Measurements from ENCODE around the gene ATP11B.
"Not testable (repeated sequence)": the region's sequence is repeated elsewhere in the genome, so short reads cannot be mapped to it uniquely, and the experiment has no call there.

ATP11B gene

DNA sequence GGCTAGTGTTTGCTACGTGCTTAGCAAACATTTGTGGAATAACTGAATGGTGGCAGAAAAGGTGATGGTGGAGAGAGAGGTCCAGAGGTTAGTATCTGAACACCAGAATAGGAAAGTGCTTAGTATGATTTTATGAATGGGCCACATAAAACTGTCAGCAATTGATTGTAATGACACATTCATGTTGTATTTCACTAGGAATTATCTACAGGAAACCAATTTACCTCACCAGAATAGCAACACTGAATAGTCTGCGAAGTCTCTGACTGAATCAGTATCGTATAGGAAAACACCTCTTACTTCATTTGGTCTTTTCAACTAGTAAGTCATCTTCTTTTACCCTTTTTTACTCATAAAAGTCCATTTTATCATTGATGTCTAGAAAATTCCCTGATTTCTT, 8.2 kb upstream of the ATP11B start:
- Mint-ChIP-seq H3K4me3 (no peak overlapping the region), H3K36me3 (ENCODE audit: insufficient read depth) (no peaks in the 10 kb centered on the region), H3K27me3 (peaks cover 41% of the 10 kb centered on the region), H3K4me1 (no peaks in the 10 kb centered on the region), H3K27ac (ENCODE audit: low read depth) (no peak overlapping the region), H3K9me3 (no peaks in the 10 kb centered on the region)
- no peak for ATAC-seq (replicated peaks; ENCODE audit: extremely low read depth, poor library complexity, severe bottlenecking)
- DNase-seq (ENCODE audit: low spot score in 2 of 2), result no peak

- Mint-ChIP-seq H3K4me3 (no peak overlapping the region), H3K4me1 (no peaks in the 10 kb centered on the region), H3K9me3 (no peaks in the 10 kb centered on the region), H3K36me3 (ENCODE audit: insufficient read depth) (no peaks in the 10 kb centered on the region), H3K27ac (ENCODE audit: low read depth) (no peak overlapping the region), H3K27me3 (peaks cover 41% of the 10 kb centered on the region)
- no peak for ATAC-seq (replicated peaks; ENCODE audit: extremely low read depth, poor library complexity, severe bottlenecking)
- no peak for DNase-seq (ENCODE audit: low spot score in 2 of 2)
Observed at GRCh38 chr3:182785756-182786155, 7.5 kb upstream of the ATP11B start.

- Mint-ChIP-seq H3K9me3 (no peaks in the 10 kb centered on the region), H3K27me3 (peaks cover 41% of the 10 kb centered on the region), H3K4me1 (no peaks in the 10 kb centered on the region), H3K27ac (ENCODE audit: low read depth) (no peak overlapping the region), H3K36me3 (ENCODE audit: insufficient read depth) (no peaks in the 10 kb centered on the region), H3K4me3 (no peak overlapping the region)
- ATAC-seq (replicated peaks; ENCODE audit: extremely low read depth, poor library complexity, severe bottlenecking), result no peak
- no peak for DNase-seq (ENCODE audit: low spot score in 2 of 2)
Observed at GRCh38 chr3:182786564-182787196, 6.6 kb upstream of the ATP11B start.

DNA sequence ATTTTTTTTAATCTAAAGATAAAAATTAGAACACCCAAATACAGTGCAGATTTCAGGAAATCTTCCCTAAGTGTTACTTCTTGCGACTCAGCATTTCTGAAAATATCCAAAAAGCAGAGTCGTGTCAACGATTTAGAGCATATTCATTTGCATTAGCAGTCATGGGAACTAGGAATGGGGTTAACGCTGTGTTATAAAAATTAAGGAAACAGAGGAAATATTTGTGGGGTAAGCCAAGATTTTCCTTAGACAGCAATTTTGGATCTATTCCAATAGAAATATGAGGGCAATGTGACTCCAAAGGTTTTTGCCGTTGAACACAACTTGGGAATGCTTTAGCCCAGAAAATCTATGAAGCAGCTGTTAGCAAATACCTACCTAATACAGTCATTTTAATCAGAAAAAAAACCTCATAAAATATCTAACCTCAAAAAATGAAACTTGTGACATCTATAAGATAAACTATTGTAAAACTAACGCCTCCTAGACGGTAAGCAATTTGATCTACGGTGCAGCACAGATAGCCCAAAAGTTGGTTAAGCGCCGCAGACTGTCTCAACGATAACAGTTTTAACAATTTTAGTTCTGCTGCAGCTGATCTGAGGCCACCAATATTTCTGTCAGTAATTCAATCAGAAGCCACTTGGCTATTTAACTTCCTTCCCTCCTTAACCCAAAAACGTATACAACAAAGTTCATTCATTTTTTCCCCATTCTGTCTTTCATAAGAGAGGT, 5.8 kb upstream of the ATP11B start:
- DNase-seq (ENCODE audit: low spot score in 2 of 2) (no peak), ATAC-seq (replicated peaks; ENCODE audit: extremely low read depth, poor library complexity, severe bottlenecking) (no peak)
- Mint-ChIP-seq H3K27ac (ENCODE audit: low read depth) (no peak overlapping the region), H3K4me1 (no peaks in the 10 kb centered on the region), H3K36me3 (ENCODE audit: insufficient read depth) (peaks cover 2% of the 10 kb centered on the region), H3K4me3 (no peak overlapping the region), H3K9me3 (no peaks in the 10 kb centered on the region), H3K27me3 (peaks cover 41% of the 10 kb centered on the region)

- Mint-ChIP-seq H3K9me3 (no peaks in the 10 kb centered on the region), H3K36me3 (ENCODE audit: insufficient read depth) (peaks cover 10% of the 10 kb centered on the region), H3K4me3 (no peak overlapping the region), H3K4me1 (peaks cover under 1% of the 10 kb centered on the region), H3K27me3 (peaks cover 32% of the 10 kb centered on the region), H3K27ac (ENCODE audit: low read depth) (no peak overlapping the region)
- DNase-seq (ENCODE audit: low spot score in 2 of 2) (no peak), ATAC-seq (replicated peaks; ENCODE audit: extremely low read depth, poor library complexity, severe bottlenecking) (no peak)
Observed at GRCh38 chr3:182789371-182789770, 3.9 kb upstream of the ATP11B start.

GRCh38 chr3:182790612-182791011, 2.7 kb upstream of the ATP11B start:
- Mint-ChIP-seq H3K27ac (ENCODE audit: low read depth) (no peak overlapping the region), H3K9me3 (no peaks in the 10 kb centered on the region), H3K4me1 (peaks cover 12% of the 10 kb centered on the region), H3K36me3 (ENCODE audit: insufficient read depth) (peaks cover 15% of the 10 kb centered on the region), H3K27me3 (peaks cover 19% of the 10 kb centered on the region), H3K4me3 (no peak overlapping the region)
- DNase-seq (ENCODE audit: low spot score in 2 of 2) (no peak), ATAC-seq (replicated peaks; ENCODE audit: extremely low read depth, poor library complexity, severe bottlenecking) (no peak)

DNA sequence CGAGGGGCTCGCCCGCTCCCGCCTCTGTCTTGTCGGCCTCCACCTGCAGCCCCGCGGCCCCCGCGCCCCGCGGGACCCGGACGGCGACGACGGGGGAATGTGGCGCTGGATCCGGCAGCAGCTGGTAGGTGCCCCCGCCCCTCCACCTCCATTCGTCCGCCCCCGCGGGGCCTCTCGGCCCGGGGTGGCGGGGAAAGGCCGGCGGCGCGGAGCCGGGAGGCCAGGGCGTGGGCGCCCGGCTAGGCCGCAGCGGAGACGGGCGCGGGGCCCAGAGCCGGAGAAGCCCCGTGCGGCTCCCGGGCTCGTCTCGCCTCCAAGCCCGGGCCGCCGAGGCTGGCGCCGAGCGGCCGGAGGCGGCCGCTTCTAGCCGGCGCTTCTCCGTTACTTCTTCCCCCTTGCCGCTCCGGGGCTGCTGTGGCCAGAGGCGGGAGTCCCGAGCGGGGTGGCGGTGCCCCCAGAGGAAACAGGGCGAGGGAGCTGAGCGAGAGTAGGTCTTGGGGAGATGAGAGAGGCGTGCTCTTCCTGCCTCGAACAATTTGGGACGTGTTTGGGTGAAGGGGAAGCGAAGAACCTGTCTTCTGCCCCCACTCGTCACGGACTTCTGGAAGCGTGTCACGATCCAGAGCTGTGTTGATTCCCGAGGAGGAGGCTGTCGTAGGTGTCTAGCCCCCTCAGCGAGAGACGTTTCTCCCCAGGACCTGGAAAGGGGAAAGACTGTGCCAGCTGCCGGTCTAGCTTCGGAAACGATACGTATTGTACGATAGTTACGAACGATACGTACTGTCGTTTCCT, 555 bp downstream of the ATP11B start:
- Mint-ChIP-seq H3K4me3 (peak overlapping the region; percentile 86), H3K27ac (ENCODE audit: low read depth) (peak overlapping the region; percentile 90), H3K9me3 (no peaks in the 10 kb centered on the region), H3K27me3 (no peaks in the 10 kb centered on the region), H3K36me3 (ENCODE audit: insufficient read depth) (peaks cover 17% of the 10 kb centered on the region), H3K4me1 (peaks cover 38% of the 10 kb centered on the region)
- DNase-seq (ENCODE audit: low spot score in 2 of 2) (peak; percentile 15 to 33), ATAC-seq (replicated peaks; ENCODE audit: extremely low read depth, poor library complexity, severe bottlenecking) (peak; percentile 20)

- H3K36me3 Mint-ChIP-seq (ENCODE audit: insufficient read depth), result peaks cover 23% of the 10 kb centered on the region
- ATAC-seq (replicated peaks; ENCODE audit: extremely low read depth, poor library complexity, severe bottlenecking) (no peak), DNase-seq (ENCODE audit: low spot score in 2 of 2) (no peak)
- peak overlapping the region; percentile 86 for H3K4me3 Mint-ChIP-seq
- no peaks in the 10 kb centered on the region for H3K9me3 Mint-ChIP-seq
- H3K27me3 Mint-ChIP-seq, result no peaks in the 10 kb centered on the region
- peak overlapping the region; percentile 90 for H3K27ac Mint-ChIP-seq (ENCODE audit: low read depth)
- peaks cover 38% of the 10 kb centered on the region for H3K4me1 Mint-ChIP-seq
Observed at GRCh38 chr3:182794455-182795388, 1.4 kb downstream of the ATP11B start.

DNA sequence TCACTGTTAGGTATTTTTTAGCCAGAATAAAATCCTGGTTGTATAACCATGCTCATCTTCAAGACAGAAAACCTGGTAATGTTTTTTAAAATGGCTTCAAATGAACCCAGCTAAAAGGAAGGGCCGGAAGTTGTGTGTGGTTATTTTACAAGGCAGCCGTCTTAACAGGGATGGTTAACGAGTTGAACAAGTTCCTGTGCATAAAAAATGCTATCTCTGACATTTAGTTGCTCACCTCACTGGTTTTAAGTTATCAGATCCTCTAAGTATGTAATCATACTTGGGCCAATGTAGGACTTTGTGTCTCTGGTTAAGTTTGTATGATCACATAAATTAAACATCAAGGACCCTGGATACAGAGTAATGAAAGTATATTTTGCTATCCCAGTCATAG, 2.1 kb downstream of the ATP11B start:
- peaks cover 23% of the 10 kb centered on the region for H3K36me3 Mint-ChIP-seq (ENCODE audit: insufficient read depth)
- peaks cover 38% of the 10 kb centered on the region for H3K4me1 Mint-ChIP-seq
- peak overlapping the region; percentile 90 for H3K27ac Mint-ChIP-seq (ENCODE audit: low read depth)
- peak overlapping the region; percentile 86 for H3K4me3 Mint-ChIP-seq
- no peaks in the 10 kb centered on the region for H3K9me3 Mint-ChIP-seq
- no peaks in the 10 kb centered on the region for H3K27me3 Mint-ChIP-seq
- ATAC-seq (replicated peaks; ENCODE audit: extremely low read depth, poor library complexity, severe bottlenecking) (peak; percentile 44), DNase-seq (ENCODE audit: low spot score in 2 of 2) (peak in 1 of 2 donors; percentile 34)

DNA sequence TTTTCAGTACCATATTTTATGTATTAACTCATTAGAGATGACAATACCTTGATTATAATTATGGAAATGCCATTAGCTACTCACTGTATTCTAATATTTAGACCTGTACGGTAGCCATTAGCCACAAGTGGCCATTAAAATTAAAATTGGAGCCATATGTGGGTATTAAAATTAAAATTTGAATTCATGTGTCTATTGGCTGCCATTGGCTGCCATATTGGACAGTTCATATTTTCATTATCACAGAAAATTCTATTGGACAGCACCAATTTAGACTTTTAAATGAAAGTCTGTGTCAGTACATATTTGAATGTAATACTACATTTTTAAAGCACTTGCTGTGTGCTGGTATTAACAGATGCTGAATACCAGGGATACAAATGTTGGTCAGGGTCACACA, 3.0 kb downstream of the ATP11B start:
- H3K4me1 Mint-ChIP-seq, result peaks cover 38% of the 10 kb centered on the region
- peaks cover 26% of the 10 kb centered on the region for H3K36me3 Mint-ChIP-seq (ENCODE audit: insufficient read depth)
- no peak overlapping the region for H3K4me3 Mint-ChIP-seq
- no peak for DNase-seq (ENCODE audit: low spot score in 2 of 2)
- no peaks in the 10 kb centered on the region for H3K27me3 Mint-ChIP-seq
- H3K9me3 Mint-ChIP-seq, result no peaks in the 10 kb centered on the region
- peak overlapping the region; percentile 68 for H3K27ac Mint-ChIP-seq (ENCODE audit: low read depth)
- no peak for ATAC-seq (replicated peaks; ENCODE audit: extremely low read depth, poor library complexity, severe bottlenecking)

- Mint-ChIP-seq H3K4me3 (no peak overlapping the region), H3K27ac (ENCODE audit: low read depth) (no peak overlapping the region), H3K4me1 (peaks cover 49% of the 10 kb centered on the region), H3K36me3 (ENCODE audit: insufficient read depth) (peaks cover 25% of the 10 kb centered on the region), H3K9me3 (no peaks in the 10 kb centered on the region), H3K27me3 (no peaks in the 10 kb centered on the region)
- ATAC-seq (replicated peaks; ENCODE audit: extremely low read depth, poor library complexity, severe bottlenecking) (no peak), DNase-seq (ENCODE audit: low spot score in 2 of 2) (no peak)
Observed at GRCh38 chr3:182797876-182798275, 4.6 kb downstream of the ATP11B start.

- peaks cover 20% of the 10 kb centered on the region for H3K36me3 Mint-ChIP-seq (ENCODE audit: insufficient read depth)
- peaks cover 59% of the 10 kb centered on the region for H3K4me1 Mint-ChIP-seq
- H3K4me3 Mint-ChIP-seq; H3K27me3 Mint-ChIP-seq; DNase-seq (ENCODE audit: low spot score in 2 of 2); ATAC-seq (replicated peaks; ENCODE audit: extremely low read depth, poor library complexity, severe bottlenecking); H3K9me3 Mint-ChIP-seq: not testable (repeated sequence)
- H3K27ac Mint-ChIP-seq (ENCODE audit: low read depth), result peak overlapping the region; percentile 35
Observed at GRCh38 chr3:182799143-182799542, 5.8 kb downstream of the ATP11B start.
